ENCODE results near the gene VMAC. TPM values are rescaled to one million over a fixed set of nuclear protein-coding genes. Genes with fewer than 3 reads are reported as not detected.

VMAC gene
- total RNA-seq, 1 donor from 2014 or later = 8.1 TPM

DNA sequence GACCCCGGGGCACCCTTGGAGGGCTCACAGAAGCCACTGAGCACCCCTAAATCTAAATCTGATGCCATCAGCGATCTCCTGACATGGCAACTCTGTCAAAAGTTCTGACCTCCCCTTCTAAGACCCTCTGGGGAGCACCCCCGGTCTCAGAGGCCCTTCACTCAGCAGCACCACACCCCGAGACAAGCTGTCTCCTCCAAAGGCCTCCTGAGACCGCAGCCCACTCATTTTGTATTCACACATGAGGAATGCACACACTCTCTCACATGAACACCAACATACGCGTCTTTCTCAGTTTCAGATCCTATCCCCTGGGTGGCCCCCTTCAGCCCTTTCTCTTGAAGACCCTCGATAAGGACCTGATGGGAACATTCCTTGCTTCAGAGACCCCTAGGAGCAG, 3.7 kb upstream of the VMAC start:
- DNase-seq (no peak), ATAC-seq (no peak)
- H3K27me3 ChIP-seq (ENCODE audit: low read depth) = no peaks in the 10 kb centered on the region
- H3K36me3 ChIP-seq = peaks cover 24% of the 10 kb centered on the region
- no peak overlapping the region for H3K4me3 ChIP-seq
- no peaks in the 10 kb centered on the region for H3K9me3 ChIP-seq
- intact Hi-C loops (cut with DNase I) = no loop called here
- TF ChIP-seq, protein P1, sequence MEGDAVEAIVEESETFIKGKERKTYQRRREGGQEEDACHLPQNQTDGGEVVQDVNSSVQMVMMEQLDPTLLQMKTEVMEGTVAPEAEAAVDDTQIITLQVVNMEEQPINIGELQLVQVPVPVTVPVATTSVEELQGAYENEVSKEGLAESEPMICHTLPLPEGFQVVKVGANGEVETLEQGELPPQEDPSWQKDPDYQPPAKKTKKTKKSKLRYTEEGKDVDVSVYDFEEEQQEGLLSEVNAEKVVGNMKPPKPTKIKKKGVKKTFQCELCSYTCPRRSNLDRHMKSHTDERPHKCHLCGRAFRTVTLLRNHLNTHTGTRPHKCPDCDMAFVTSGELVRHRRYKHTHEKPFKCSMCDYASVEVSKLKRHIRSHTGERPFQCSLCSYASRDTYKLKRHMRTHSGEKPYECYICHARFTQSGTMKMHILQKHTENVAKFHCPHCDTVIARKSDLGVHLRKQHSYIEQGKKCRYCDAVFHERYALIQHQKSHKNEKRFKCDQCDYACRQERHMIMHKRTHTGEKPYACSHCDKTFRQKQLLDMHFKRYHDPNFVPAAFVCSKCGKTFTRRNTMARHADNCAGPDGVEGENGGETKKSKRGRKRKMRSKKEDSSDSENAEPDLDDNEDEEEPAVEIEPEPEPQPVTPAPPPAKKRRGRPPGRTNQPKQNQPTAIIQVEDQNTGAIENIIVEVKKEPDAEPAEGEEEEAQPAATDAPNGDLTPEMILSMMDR (IDR thresholded peaks at IDR 0.05) = no peak
- H3K27ac ChIP-seq = no peak overlapping the region
- H3K4me1 ChIP-seq = peaks cover 21% of the 10 kb centered on the region

GRCh38 chr19:5903056-5903623, 1.5 kb upstream of the VMAC start:
- H3K27me3 ChIP-seq (ENCODE audit: low read depth) = no peaks in the 10 kb centered on the region
- peaks cover 16% of the 10 kb centered on the region for H3K36me3 ChIP-seq
- ATAC-seq = no peak
- no peaks in the 10 kb centered on the region for H3K9me3 ChIP-seq
- H3K27ac ChIP-seq = peak overlapping the region; percentile 92
- peaks cover 26% of the 10 kb centered on the region for H3K4me1 ChIP-seq
- H3K4me3 ChIP-seq = peak overlapping the region; percentile 90
- intact Hi-C loops (cut with DNase I) = no loop called here
- no peak for DNase-seq
- TF ChIP-seq, protein P1 (IDR thresholded peaks at IDR 0.05) = no peak

DNA sequence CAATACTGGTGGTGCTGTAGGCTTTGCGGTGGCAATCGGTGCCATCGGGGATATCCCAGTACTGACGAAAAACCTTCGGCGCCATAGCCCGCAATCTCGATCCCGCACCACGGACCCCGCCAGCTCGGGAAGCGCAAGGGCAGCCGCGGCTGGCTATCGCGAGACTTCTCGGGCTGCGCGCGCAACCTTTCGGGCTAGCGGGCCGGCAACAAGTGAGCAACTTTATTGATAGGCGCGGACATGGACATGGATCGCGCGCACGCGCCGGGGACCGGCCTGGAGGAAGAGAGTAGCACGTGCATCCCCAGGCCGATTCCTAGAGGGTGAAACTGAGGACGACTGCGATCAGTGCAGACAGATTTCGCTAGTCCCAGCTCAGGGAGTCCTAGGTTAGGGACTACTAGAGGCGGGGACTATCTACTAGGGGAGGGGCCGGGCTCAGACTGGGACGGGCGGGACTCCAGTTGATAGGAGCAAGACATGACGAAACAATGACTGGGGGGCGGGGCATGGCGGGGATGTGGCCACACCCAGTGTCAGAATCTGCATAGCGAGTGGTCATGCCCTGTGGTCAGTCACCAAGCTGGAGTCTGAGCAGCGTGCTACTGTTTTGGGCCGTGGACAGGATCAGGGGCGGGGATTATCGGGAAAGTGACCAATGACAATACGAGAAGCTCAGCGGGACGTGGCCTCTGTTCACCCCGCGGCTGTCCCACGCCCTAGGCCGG, 884 bp upstream of the VMAC start, which contains the start of gene NDUFA11:
Gene NDUFA11, minus strand, starts transcription at position 167 of the 728 bp plus-strand sequence. Its CDS starts 82 bp downstream, at position 85.
- peak within 1 kb of the TSS; percentile 92 for H3K27ac ChIP-seq
- ATAC-seq (peak; percentile 84 to 86), DNase-seq (peak; percentile 99)
- peak within 1 kb of the TSS; percentile 90 for H3K4me3 ChIP-seq
- H3K36me3 ChIP-seq = peaks cover 19% of the 10 kb centered on the region
- peaks cover 26% of the 10 kb centered on the region for H3K4me1 ChIP-seq
- intact Hi-C loops (cut with DNase I) = no loop called here
- H3K9me3 ChIP-seq = no peaks in the 10 kb centered on the region
- H3K27me3 ChIP-seq (ENCODE audit: low read depth) = no peaks in the 10 kb centered on the region
- TF ChIP-seq, protein P1 (IDR thresholded peaks at IDR 0.05) = no peak

DNA sequence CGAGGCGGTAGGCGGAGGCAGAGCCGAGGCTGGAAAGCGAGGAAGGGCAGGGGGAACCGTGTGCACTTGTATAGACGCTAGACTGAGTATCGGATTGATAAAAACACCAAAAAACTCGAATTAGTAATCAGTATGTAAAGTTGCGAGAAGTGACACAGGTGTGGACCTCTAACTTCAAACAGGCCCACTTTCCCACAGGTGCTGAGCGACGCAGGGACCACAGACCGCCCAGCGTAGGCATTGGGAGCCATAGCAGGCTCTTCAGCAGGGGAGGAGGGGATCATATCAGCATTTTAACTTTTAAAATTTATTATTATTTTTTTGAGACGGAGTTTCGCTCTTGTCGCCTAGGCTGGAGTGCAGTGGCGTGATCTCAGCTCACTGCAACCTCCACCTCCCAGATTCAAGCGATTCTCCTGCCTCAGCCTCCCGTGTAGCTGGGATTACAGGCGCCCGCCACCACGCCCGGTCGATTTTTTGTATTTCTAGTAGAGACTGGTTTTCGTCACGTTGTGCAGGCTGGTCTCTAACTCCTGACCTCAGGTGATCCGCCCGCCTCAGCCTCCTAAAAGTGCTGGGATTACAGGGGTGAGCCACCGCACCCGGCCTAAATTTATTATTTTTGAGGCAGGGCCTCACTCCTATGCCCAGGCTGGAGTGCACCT, 574 bp downstream of the VMAC start:
- Histone ChIP-seq H3K4me1 (peaks cover 26% of the 10 kb centered on the region), H3K9me3 (no peaks in the 10 kb centered on the region), H3K36me3 (peaks cover 26% of the 10 kb centered on the region), H3K27me3 (ENCODE audit: low read depth) (no peaks in the 10 kb centered on the region), H3K27ac (peak overlapping the region; percentile 85), H3K4me3 (peak overlapping the region; percentile 90)
- DNase-seq = no peak
- ATAC-seq = no peak
- intact Hi-C loops (cut with DNase I) = no loop called here
- TF ChIP-seq, protein P1 (IDR thresholded peaks at IDR 0.05) = no peak

DNA sequence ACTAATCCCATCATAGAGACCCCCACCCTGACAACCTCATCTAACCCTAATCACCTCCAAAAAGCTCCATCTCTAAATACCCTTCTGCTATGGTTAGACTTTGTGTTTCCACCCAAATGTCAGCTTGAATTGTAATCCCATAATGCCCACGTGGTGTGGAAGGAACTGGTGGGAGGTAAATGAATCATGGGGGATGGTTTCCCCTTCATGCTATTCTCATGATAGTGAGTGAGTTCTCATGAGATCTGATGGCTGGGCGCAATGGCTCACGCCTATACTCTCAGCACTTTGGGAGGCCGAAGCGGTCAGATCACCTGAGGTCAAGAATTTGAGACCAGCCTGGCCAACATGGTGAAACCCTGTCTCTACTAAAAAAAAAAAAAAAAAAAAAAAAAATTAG, 2.6 kb downstream of the VMAC start:
- no peaks in the 10 kb centered on the region for H3K9me3 ChIP-seq
- peaks cover 26% of the 10 kb centered on the region for H3K36me3 ChIP-seq
- H3K27ac ChIP-seq = no peak overlapping the region
- TF ChIP-seq, protein P1 (IDR thresholded peaks at IDR 0.05) = no peak
- no peaks in the 10 kb centered on the region for H3K27me3 ChIP-seq (ENCODE audit: low read depth)
- DNase-seq (no peak), ATAC-seq (no peak)
- no peak overlapping the region for H3K4me3 ChIP-seq
- intact Hi-C loops (cut with DNase I) = no loop called here
- H3K4me1 ChIP-seq = peaks cover 23% of the 10 kb centered on the region
